Right hindlimb (tissue), 1 donor: ENCODE results near the gene TMEM63A.
"Not testable (repeated sequence)": the region's sequence is repeated elsewhere in the genome, so short reads cannot be mapped to it uniquely, and the experiment has no call there.

ENCODE experiments used
- DNase-seq: peaks from one replicate; pipeline ENCODE4 v3.0.0-alpha.2; 2018

TMEM63A gene

DNA sequence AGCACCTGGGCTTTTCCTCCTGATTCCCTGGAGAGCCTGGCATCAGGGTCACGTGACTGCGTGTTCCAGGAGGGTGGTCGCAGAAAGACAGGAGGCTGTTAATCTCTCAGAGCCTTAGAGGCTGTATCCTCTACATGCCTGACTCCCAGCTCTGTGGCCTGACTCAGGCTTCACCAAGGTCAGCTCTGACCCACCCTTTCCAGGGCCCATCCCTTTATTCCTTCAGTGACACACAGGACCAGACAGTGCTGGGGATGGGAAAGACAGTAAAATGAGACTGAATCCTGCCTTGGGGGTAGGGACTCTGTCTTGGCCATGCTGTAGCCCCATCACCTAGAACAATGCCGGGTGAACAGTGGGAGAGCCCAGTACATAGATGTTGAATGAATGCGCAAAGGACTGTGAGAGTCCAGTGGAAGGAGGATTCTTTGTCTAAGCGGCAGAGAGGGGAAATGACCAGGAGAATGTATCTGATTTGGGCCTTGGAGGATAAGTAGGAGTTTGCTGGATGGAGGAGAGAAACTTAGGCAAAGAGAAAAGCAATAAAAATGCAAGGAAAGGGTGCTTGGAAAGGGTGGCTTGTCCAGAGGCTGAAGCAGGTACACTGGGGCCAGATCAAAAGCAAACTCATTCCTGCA is 39.3 kb downstream of the TMEM63A start:
- DNase-seq: no peak

DNA sequence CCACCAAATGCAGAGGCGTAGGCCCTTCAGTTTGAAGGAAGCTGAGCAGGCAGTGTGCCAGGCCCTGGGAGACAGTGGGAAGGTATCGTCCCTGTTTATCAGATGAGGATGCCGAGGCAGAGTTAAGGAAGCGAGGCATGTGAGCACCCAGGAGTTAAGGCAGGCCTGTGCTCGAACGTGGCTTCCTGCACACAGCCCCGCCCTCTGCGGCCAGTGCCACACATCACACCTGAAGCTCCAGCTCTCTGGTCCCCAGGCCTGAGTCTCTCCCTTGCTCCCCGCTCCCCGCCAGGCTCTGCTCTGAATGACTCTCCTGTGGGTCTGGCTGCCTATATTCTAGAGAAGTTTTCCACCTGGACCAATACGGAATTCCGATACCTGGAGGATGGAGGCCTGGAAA is 40.1 kb downstream of the TMEM63A start:
- DNase-seq: no peak

DNA sequence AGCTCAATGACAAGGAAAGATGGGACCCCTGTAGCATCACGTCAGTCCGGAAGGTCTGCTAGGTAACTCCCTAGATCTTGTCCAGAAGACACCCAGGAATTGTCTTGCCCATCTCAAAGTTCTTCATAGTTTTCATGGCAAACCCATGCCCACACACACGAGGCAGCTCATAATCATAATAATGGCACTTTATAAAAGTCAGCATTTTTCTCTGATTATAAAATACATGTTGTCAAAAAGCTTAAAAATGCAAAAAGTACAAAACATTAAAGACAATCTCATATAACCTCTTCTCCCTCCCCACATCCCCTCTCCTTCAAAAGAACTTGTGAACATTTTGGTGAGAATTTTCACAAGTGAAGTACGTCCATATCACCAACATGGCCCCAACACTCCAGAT is 41.5 kb downstream of the TMEM63A start:
- DNase-seq: no peak

GRCh38 chr1:225840223-225840610 is 42.0 kb downstream of the TMEM63A start:
- DNase-seq: no peak

DNA sequence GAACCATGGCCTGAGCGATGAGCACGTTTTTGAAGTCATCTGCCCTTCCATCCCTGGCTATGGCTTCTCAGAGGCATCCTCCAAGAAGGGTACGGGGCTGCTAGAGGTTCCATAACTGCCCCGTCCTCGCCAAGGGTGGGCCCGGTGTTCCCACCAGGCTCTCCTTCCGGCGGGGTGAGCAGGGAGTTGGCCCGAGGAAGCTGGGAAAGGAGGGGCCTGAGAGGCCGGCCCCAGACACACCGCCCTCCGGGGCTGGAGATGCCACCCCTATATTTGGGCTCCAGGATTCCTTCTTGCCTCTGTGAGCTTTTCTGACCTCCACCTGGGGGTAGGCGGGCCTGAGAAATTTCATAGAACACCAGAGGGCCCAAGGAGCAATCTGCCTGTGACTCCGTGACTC is 43.4 kb downstream of the TMEM63A start:
- no peak for DNase-seq

DNA sequence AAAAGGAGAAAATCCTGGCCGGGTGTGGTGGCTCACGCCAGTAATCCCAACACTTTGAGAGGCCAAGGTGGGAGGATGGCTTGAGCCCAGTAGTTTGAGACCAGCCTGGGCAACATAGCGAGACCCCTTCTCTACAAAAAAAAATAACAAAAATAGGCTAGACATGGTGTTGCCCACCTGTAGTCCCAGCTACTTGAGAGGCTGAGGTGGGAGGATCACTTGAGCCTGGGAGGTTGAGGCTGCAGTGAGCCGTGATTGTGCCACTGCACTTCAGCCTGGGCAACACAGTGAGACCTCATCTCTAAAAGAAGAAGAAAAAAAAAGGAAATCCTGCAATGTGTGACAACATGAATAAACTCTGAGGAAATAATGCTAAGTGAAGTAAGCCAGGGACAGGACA is 45.9 kb downstream of the TMEM63A start:
- not testable (repeated sequence) for DNase-seq

DNA sequence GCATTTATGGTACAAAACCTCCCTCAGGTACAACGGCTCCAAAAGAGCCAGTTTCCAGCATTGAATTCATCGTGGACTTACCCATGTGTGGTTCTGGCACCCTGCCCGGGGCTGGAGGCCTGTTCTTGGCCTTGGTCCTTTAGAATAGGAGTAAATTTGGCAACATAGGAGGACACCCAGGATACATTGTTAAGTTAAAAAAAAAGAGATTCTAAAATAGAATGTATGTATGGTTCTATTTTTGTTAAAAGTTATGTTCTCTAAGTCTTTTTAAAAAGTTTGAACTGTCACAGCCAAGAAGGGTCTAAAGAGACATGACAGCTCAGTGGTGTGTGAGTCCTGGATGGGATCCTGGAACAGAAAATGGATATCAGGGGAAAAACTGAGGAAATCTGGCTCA is 46.3 kb downstream of the TMEM63A start:
- peak; percentile 67 for DNase-seq

DNA sequence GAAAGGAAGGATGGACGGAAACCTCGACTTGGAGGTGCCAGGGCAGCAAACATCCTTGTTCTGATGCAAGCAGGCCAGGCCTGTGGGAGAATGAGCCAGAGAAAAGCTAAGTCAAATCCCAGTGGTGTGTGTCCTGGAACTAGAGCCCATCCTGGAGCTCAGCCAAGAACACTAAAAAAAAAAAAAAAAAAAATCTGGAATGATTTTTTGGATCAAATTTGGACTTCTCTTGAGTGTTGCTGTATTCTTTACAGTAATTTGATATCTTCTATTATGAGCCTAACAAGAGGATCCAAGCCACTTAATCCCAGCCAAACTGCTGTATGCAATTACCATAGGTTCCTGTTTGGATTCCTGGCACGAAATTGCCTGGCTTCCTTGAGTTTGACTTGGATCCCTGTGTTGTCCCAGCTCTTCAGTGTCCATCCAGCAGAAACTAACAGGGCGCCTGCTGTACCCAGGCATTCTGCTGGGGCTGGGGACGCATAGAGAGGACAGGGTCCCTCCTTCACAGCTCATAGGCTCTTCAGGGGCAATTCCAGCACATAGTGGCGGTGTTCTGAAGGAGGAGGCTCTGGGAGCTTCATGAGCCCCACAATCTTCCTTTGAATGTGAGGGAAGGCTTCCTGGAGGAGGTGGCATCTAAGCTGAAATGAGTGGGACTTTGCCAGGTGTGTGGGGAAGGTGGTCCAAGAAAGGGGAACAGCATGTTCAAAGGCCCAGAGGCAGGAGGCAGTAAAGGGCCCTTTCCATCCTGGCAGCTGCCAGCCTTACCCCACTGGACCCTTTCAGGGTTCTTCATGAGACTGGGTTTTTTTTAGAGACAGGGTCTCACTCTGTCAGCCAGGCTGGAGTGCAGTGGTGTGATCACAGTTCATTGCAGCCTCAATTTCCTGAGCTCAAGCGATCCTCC is 47.5 kb downstream of the TMEM63A start:
- DNase-seq: peak; percentile 87

DNA sequence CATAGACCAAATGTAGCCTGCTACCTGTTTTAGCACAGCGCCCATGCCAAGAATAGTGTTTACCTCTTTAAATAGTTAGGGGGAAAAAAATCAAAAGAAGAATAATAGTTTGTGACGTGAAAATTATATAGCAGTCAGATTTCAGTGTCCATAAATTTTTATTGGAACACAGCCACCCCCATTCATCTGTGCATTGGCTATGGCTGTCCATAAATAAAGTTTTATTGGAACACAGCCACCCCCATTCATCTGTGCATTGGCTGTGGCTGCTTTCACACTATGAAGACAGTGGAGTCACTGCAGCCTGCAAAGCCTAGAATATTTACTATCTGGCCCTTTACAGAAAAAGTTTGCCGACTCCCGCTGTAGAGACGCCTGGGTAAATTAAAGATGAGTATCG is 51.3 kb downstream of the TMEM63A start:
- DNase-seq: peak; percentile 16

DNA sequence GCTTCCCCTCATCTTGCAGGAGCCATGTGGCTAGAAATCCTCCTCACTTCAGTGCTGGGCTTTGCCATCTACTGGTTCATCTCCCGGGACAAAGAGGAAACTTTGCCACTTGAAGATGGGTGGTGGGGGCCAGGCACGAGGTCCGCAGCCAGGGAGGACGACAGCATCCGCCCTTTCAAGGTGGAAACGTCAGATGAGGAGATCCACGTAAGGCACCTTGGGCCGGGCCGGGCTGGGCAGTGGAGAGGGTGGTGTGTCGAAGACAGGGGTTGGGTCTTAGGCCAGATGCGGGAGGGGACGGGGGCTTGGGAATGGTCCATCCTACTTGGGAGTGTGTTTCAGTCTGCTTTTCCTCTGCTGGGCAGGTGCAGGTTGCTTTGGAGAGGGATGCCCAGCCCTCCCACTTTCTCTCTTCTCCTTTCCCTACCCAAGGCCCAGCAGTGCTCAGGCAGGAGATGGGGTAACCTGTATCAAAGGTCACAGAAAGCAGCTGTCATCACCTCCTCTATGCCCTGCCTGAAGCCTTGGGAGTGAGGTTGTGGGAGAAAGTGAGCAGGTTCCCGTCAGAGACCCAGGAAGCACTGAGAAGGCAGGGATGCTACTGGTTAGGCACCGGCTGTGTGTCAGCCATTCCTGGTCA is 53.4 kb downstream of the TMEM63A start:
- peak; percentile 5 for DNase-seq

- DNase-seq: peak; percentile 5
These were observed 55.1 kb downstream of the TMEM63A start for GRCh38 chr1:225827076-225827475.

DNA sequence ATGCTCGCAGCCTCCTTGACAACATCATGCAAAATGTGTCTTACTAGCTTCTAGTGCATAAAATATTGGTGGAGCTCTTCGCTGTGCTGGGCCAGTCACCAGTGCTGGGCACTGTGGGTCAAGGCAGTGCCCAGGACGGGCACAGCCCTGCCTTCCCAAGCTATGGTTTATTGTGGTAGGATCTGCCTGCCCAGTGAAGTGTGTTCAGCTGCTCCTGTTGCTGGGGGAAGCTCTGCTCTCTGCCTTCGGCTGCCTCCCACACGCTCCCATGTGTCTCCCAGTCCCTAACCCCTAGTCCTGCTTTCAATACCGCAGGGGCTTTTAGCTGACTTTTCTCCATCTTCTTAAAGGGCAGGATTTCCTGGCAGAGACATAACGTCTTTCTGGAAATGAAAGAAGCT is 56.6 kb downstream of the TMEM63A start:
- DNase-seq: peak; percentile 19

GRCh38 chr1:225825078-225825477 is 57.1 kb downstream of the TMEM63A start:
- peak; percentile 16 for DNase-seq

GRCh38 chr1:225824533-225824941 is 57.6 kb downstream of the TMEM63A start:
- peak; percentile 16 for DNase-seq

- DNase-seq: no peak
These were observed 58.3 kb downstream of the TMEM63A start for GRCh38 chr1:225823811-225824261.

- DNase-seq: peak; percentile 7
These were observed 59.4 kb downstream of the TMEM63A start for GRCh38 chr1:225822655-225823403.

- no peak for DNase-seq
These were observed 61.6 kb downstream of the TMEM63A start for GRCh38 chr1:225820522-225821120.

DNA sequence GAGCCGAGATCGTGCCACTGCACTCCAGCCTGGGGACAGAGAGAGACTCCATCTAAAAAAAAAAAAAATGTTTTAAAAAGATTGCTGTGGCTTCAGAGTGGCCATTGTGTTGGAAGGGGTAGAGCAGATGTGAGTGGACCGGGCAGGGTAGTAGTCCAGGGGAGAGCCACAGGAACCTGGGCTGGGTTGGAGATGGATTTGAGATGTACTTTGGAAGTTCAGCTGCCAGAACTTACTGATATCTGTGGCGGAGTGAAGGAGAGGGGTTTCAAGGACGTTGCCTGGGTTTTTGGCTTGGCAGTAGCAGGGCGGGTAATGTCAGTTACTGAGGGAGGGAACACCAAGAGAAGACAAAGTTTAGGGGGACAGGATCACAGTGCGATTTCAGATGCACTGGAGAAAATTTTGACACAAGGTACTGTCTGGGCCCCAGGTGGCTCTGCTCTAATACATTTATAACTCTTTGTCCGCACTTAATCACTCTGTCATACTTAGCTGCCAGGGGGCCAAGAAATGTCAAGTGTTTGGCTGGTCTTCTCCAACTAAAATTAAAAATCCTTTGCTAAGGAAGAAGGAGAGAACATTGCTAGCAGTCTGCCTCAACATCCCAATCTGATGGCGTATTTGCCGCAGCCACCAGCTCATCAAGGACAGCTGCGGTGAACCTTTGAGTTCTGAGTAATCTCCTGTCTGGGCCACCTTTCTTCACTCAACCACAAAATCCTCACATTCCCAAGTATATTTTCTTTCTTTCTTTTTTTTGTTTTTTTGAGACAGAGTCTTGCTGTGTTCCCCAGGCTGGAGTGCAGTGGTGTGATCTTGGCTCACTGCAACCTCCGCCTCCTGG is 62.6 kb downstream of the TMEM63A start:
- DNase-seq: no peak

DNA sequence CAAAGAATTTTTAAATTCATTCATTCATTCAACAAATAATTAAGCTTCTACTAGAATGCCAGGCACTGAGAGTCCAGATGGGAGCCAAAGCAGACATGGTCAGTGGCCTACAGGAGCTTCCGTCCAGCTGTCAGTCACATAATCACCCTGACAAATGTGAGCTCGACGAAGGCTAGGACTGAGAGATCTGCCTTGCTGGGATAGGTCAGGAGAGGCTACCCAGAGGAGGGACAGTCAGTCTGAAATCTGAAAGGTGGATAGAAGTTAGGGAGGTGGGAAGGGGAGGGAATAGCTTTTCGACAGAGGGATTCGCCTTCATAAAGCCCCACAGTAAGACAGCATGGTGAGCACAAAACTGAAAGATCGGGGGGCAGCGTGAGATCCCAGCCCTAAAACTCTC is 64.0 kb downstream of the TMEM63A start:
- DNase-seq: no peak

GRCh38 chr1:225817611-225818061 is 64.5 kb downstream of the TMEM63A start:
- no peak for DNase-seq
